ENCODE data around the gene CRIP1.

DNA sequence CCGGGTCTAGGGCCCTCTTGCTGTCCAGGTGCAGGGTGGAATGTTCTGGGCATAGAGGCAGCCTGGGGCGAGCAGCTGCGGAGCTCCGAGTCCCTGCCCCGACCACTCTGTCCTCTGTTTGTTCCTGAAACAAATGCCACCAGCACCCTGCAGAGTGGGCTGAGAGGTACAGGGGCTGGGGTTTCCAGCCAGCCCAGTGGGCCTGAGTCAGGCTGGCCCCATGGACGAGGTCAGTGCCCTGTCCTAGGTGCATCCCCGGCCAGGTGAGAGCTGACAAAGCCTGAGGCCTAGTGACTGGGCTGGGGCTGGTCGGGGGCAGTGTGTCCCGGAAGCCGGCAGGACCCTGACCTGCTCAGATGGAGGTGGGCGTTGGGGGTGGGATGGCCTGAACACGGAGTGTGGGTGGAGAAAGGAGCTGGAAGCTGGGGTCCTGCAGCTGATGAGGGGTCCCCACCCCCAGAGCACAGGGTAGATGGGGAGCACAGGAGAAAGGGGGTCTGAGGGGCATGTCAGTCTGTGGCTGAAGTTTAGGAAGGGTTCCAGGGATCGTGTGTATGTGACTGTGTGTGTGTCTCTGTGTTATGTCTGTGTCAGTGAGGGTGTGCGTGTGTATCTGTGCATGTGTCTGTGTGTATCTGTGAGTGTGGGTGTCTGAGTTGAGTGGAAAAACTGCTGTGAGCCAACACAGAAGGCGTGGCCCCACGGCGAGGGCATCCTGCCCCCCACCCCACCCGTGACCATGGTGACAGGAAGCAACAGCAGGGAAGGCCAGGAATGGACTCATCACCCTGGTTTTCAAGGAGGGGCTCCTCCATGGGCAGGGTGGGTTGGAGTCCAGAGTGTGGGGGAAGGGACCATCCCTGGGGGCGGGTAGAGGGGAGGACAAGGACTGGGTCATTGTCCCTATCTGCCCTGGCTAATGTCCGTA lies 2.4 kb upstream of the CRIP1 start:
- TF ChIP-seq, protein P1, sequence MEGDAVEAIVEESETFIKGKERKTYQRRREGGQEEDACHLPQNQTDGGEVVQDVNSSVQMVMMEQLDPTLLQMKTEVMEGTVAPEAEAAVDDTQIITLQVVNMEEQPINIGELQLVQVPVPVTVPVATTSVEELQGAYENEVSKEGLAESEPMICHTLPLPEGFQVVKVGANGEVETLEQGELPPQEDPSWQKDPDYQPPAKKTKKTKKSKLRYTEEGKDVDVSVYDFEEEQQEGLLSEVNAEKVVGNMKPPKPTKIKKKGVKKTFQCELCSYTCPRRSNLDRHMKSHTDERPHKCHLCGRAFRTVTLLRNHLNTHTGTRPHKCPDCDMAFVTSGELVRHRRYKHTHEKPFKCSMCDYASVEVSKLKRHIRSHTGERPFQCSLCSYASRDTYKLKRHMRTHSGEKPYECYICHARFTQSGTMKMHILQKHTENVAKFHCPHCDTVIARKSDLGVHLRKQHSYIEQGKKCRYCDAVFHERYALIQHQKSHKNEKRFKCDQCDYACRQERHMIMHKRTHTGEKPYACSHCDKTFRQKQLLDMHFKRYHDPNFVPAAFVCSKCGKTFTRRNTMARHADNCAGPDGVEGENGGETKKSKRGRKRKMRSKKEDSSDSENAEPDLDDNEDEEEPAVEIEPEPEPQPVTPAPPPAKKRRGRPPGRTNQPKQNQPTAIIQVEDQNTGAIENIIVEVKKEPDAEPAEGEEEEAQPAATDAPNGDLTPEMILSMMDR (IDR thresholded peaks at IDR 0.05): no peak
- TF ChIP-seq POLR2A (IDR thresholded peaks at IDR 0.05) (no peak), POLR2AphosphoS5 (IDR thresholded peaks at IDR 0.05; ENCODE audit: insufficient read depth in 1 of 2, low read depth in 1 of 2) (no peak)

All from vagina (tissue), 2 donors.